GM21367 (cell line): ENCODE data around the gene TXNDC11.
"Not testable (repeated sequence)": the region's sequence is repeated elsewhere in the genome, so short reads cannot be mapped to it uniquely, and the experiment has no call there.

Experiments used
- ATAC-seq: cut with Tn5 transposase; IDR thresholded peaks from one replicate; pipeline ENCODE4 v1.9.1; 2021; ENCODE audit not compliant: unreplicated experiment

Gene TXNDC11

DNA sequence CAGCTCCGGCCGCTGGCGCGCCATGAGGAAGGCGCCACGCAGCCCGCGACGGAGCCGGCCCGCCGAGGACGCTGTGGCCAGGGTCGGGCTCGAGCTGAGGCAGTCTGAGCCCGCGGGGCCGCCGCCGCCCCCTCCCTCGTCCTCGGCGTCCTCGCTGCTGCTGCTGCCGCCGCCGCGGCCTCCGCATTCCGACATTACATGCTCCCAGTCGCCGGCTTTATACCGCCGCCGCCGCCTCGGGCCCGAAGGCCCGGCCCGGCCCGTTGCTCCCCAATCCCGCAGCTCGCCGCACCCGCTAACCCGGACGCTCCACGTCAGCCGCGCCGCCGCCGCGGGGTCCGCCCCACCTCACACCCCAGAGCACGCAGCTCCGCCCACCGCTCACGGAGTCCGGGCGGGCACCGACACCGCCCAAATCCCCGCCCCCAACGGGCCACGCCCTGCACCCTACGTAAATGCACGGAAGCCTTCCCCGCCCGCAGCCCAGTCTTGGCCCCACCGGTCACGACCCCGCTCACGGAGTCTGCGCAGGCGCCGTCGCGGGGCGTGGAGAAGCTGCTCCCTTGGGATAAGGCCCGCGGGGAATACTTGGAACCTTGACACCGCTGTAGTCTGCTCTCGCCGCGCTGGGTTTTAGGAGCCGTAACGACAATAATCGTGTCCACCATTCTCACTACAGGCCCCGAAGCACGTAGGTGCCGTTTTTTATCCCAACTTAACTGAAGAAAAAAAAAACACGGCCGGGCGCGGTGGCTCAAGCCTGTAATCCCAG lies at the start of gene TXNDC11:
Gene TXNDC11, minus strand, starts transcription at position 322 of the 772 bp plus-strand sequence. Its CDS starts 127 bp downstream, at position 195.
- ATAC-seq, result peak; percentile 75

- ATAC-seq, result no peak
Measured at GRCh38 chr16:11791144-11791828, 48.6 kb upstream of the TXNDC11 start.

GRCh38 chr16:11788914-11789313 lies 46.3 kb upstream of the TXNDC11 start:
- ATAC-seq, result no peak

- ATAC-seq, result not testable (repeated sequence)
Measured at GRCh38 chr16:11784980-11785599, 42.4 kb upstream of the TXNDC11 start.

DNA sequence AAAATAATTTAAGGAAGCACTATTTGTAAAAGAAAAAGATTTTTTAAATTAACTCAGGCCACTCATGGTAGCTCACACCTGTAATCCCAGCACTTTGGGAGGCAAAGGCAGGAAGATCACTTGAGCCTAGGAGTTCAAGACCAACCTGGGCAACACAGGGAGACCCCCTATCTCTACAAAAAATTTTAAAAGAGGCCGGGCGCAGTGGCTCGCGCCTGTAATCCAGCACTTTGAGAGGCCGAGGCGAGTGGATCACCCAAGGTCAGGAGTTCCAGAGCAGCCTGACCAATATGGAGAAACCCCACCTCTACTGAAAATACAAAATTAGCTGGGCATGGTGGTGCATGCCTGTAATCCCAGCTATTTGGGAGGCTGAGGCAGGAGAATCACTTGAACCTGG lies 41.7 kb upstream of the TXNDC11 start:
- ATAC-seq, result not testable (repeated sequence)

- ATAC-seq, result no peak
Measured at GRCh38 chr16:11784038-11784369, 41.3 kb upstream of the TXNDC11 start.

GRCh38 chr16:11783319-11784037 lies 40.8 kb upstream of the TXNDC11 start:
- ATAC-seq, result no peak

DNA sequence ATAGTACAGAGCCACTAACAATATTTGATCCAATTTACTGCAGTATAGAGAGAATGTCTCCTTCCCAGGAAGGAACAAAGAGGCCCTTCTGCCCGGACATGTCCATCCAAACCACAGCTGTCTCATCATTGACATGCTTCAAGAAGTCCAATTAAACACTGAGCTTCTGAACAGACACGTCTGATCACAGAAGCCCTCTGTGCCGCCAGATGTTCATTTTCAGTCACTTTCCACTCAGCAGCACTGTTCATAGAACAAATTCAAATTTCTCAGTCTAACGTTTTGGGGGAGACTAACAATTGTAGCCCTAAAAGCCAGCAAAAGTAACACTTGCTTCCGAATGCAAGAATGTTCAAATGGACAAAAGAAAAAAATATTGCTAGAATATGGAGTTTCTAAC lies 39.1 kb upstream of the TXNDC11 start:
- no peak for ATAC-seq

DNA sequence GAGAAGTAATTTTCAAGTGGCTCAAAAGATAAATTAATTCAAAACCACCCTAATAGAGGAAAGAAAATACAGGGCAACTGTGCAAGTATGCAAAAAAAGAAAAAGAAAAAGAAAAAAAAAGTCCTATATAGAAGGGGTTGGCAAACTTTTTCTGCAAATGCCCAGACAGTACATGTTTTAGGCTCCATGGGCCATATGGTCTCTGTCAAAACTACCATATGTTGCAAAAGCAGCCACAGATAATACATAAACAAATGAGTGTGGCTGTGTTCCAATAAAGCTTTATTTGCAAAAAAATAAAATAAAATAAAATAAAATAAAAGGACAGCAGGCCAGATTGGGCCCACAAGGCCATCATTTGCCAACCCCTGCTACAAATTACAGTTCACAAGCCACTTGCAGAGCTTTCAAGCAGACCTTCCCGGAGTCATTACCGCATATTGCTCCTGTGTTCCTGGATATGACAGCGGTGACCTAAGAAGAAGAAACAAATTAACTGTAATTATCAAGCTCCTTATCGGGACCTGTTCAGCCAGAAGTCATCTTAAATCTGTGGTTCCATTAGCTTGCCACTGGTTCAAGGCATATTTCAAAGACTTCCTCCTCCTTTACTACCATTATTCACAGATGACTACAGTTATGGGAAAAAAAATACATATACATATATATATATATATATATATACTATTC lies 38.5 kb upstream of the TXNDC11 start:
- no peak for ATAC-seq

DNA sequence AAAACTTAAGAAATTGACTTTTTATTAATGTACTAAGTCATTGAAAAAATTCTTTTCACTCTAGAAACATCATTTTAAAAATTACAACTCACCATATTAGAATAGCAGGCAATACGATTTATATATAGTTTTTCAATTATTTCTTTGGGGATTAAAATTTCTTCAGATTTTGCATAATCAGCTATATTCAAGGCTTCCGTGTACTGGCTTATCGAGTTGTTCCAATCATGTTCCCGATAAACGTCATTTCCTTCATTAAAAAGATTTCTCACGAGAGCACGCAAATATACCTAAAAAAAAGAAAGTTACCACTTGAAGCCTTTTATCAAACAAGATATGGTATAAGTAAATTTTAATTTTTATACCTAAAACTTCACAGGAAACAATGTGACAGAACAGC lies 36.4 kb upstream of the TXNDC11 start:
- ATAC-seq, result no peak

DNA sequence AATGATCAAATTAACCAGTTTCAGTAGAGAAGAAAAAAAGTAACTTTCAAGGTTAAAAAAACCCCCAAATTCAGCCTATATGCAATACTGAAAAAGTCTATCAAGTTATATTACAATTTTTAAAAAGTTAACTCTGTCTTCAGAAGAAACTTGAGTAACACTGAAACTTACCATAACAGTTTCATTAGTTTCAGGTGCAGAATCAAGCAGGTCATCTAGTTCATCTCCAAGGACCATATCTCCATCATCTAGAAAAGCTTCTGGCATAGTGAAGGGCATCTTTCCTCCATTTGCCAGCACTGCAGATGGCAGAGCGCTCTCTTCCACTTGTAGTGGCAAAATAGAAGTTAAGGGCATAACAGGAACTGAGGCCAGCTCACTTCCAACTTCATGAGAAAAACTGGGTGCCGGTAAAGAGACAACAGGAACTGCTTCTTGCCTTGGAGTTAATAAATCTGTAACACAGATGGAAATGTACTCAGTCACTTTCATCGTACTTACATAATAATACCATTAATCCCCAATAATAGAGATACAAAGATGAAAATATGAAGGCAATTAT lies 31.5 kb upstream of the TXNDC11 start:
- no peak for ATAC-seq

GRCh38 chr16:11768849-11769248 lies 26.2 kb upstream of the TXNDC11 start:
- ATAC-seq, result no peak

GRCh38 chr16:11762431-11762830 lies 19.8 kb upstream of the TXNDC11 start:
- no peak for ATAC-seq

DNA sequence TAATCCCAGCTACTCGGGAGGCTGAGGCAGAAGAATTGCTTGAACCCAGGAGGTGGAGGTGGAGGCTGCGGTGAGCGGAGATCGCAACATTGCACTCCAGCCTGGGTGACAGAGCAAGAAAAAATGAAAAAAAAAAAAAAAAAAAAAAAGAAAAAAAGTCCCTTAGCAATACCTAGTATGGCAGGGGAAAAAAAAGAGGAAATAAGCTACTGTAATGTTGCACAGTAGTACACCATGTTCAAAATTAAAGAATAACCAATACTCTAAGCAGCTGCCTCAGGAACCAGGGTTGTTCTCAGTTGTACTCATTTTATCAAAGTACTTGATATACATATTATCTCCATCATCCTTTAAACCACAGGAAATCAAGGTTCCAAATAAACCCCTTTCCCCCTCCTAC lies 17.3 kb upstream of the TXNDC11 start:
- no peak for ATAC-seq

GRCh38 chr16:11759163-11759834 lies 16.6 kb upstream of the TXNDC11 start:
- ATAC-seq, result no peak

DNA sequence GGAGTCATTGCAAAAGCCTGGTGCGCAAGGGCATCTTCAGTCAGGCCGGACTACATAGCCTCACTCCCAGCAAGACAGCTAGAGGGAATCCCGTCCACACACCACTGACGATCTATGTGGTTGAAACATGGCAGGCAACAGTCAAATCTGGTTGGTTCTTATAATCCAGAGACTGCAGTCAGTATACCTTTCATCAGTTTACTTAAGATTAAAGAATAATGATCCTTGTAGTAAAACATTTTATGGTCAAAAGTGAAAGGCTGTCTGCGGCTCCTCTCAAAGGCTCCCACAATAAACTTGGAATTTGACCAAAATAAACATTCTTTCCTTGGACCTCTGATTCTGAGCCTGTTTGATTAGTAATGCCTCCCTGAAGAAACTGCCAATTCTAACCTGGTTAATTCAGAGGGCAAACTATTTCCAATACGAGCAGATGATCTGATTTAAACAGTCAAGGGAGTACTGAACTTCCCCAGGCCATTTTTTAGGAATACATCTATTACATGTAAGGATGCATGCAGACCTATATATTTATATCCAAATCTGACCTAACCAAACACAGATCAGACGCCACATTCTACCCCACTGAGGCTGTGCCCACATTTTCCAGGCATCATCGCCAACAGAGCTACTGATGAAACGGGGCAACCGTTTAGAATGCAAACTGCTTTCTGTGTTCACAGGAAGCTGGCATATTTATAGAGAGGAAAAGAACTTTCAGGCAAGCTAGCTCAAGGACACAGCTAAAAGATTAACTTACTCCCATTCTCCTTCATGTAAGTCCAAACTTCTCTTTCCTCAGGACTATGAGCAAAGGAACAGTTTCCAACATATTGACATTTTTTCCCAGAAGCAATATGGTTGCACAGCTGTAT lies 15.3 kb upstream of the TXNDC11 start:
- no peak for ATAC-seq

DNA sequence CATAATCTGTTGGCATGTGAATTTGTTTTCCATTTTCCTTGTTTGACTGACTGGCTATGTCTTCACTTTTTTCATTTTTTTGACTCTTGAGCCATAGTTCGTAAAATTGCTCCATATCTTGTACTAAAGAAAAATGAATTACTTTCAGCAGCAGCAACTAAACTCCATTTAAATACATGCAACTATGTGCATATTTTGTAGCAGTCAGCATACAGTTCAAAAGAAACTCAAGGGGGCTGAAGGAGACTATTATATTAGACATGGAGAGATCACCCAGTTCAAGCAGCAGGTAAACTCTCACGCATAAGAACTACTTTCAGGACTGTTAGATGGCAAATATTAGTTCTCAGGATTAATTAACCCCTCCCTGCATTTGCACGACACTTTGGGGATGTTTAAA lies 13.6 kb upstream of the TXNDC11 start:
- ATAC-seq, result no peak

GRCh38 chr16:11755022-11755760 lies 12.5 kb upstream of the TXNDC11 start:
- no peak for ATAC-seq
